ENCODE measurements around the gene ELF3.
"Not testable (repeated sequence)": the region's sequence is repeated elsewhere in the genome, so short reads cannot be mapped to it uniquely, and the experiment has no call there.

ELF3 gene

DNA sequence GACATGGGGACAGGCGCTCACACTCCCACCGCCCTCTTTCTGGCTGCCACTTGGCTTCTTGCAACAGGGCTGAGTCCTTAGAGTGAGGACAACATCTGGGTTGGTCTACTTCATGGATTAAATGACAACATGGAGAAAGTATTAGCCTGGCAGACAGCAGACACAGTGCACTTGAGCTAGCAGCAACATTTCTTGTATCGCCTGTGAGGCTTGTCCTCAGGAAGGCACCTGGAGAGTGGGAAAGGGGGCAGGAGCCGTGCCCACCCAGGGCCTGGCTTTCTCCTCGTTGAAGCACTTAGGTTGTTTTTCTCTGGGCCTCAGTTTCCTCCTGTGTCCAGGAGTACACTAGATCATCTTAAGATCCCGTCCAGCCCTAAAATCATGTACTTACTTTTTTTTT lies 3.7 kb downstream of the ELF3 start:
- H3K4me3 ChIP-seq (ENCODE audit: low read length): no peak overlapping the region
- peaks cover 4% of the 10 kb centered on the region for H3K27me3 ChIP-seq (ENCODE audit: insufficient read depth, low read length)
- H3K9me3 ChIP-seq (ENCODE audit: low read length): no peaks in the 10 kb centered on the region
- H3K36me3 ChIP-seq (ENCODE audit: insufficient read depth, low read length): no peaks in the 10 kb centered on the region
- peaks cover 9% of the 10 kb centered on the region for H3K4me1 ChIP-seq (ENCODE audit: insufficient read depth, low read length)
- no peak overlapping the region for H2AFZ ChIP-seq (ENCODE audit: low read depth, low read length)

- Histone ChIP-seq H2AFZ (ENCODE audit: low read depth, low read length) (no peak overlapping the region), H3K36me3 (ENCODE audit: insufficient read depth, low read length) (no peaks in the 10 kb centered on the region), H3K27me3 (ENCODE audit: insufficient read depth, low read length) (peaks cover 4% of the 10 kb centered on the region), H3K9me3 (ENCODE audit: low read length) (no peaks in the 10 kb centered on the region), H3K4me3 (ENCODE audit: low read length) (no peak overlapping the region), H3K4me1 (ENCODE audit: insufficient read depth, low read length) (peaks cover 4% of the 10 kb centered on the region)
These were observed 4.7 kb downstream of the ELF3 start for GRCh38 chr1:202014915-202015661.

- H2AFZ ChIP-seq (ENCODE audit: low read depth, low read length): no peak overlapping the region
- peaks cover 4% of the 10 kb centered on the region for H3K27me3 ChIP-seq (ENCODE audit: insufficient read depth, low read length)
- H3K36me3 ChIP-seq (ENCODE audit: insufficient read depth, low read length): no peaks in the 10 kb centered on the region
- no peaks in the 10 kb centered on the region for H3K4me1 ChIP-seq (ENCODE audit: insufficient read depth, low read length)
- no peak overlapping the region for H3K4me3 ChIP-seq (ENCODE audit: low read length)
- no peaks in the 10 kb centered on the region for H3K9me3 ChIP-seq (ENCODE audit: low read length)
These were observed 5.2 kb downstream of the ELF3 start for GRCh38 chr1:202015662-202015937.

DNA sequence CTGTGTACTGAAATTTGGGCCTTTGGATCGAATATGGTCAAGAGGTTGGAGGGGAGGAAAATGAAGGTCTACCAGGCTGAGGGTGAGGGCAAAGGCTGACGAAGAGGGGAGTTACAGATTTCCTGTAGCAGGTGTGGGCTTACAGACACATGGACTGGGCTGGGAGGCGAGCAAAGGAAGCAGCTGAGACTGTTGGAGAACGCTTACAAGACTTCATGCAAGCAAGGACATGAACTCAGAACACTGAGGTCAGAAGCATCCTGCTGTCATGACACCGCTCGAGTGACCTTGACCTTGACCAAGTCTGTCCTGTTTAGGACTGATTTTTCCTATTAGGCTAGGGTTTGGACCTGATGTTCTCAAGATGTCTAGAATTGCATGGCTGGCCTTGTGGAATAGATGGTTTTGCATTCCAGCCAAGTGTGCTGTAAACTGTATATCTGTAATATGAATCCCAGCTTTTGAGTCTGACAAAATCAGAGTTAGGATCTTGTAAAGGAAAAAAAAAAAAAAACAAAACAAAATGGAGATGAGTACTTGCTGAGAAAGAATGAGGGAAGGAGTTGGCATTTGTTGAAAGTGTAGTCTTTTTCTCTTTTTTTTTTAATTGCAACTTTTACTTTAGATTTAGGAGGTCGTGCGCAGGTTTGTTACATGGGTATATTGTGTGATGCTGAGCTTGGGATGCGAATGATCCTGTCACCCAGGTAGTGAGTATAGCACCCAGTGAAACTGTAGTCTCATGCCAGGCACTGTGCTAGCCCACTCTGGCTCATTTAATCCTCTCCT lies 5.8 kb downstream of the ELF3 start:
- no peak overlapping the region for H2AFZ ChIP-seq (ENCODE audit: low read depth, low read length)
- H3K4me1 ChIP-seq (ENCODE audit: insufficient read depth, low read length): no peaks in the 10 kb centered on the region
- H3K27me3 ChIP-seq (ENCODE audit: insufficient read depth, low read length): peaks cover 4% of the 10 kb centered on the region
- H3K4me3 ChIP-seq (ENCODE audit: low read length): no peak overlapping the region
- no peaks in the 10 kb centered on the region for H3K9me3 ChIP-seq (ENCODE audit: low read length)
- H3K36me3 ChIP-seq (ENCODE audit: insufficient read depth, low read length): no peaks in the 10 kb centered on the region

DNA sequence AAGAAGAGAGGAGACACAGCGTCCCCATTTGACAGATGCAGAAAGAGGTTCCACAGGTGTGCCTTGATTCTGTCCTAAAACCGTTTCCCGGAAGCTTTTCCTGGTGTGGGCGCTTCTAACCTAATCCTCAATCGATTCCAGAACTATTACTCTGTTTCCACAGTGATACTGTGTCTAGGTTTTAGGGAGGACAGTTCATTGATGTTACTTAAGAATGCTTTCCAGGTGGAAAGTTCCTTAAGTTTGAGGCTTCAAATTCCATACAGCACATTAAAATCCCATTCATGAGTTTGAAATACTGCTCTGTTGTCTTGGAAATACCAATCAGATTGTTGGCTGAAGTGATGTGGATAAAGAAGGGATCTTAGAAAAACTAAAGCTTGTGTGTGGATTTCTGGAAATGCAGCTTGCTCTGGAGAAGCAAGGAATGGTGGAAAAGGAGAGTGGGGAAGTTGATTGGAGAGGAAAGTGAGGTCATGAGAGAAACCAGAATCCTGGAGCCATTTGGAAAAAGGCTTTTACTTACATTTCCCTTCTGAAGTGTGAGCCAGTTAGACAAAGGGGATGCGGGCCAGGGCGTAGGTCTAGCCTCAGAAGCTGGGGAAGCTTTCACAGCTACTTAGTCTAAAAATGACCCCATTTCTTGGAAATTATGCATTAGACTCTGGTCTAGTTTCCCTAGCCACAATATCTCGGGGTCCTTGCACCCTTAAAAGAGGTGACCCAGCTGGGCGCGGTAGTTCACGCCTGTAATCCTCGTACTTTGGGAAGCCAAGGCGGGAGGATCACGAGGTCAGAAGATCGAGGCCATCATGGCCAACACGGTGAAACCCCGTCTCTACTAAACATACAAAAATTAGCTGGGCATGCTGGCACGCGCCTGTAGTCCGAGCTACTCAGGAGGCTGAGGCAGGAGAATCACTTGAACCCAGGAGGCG lies 6.7 kb downstream of the ELF3 start:
- Histone ChIP-seq H3K9me3 (ENCODE audit: low read length) (no peaks in the 10 kb centered on the region), H3K4me3 (ENCODE audit: low read length) (no peak overlapping the region), H3K4me1 (ENCODE audit: insufficient read depth, low read length) (no peaks in the 10 kb centered on the region), H3K36me3 (ENCODE audit: insufficient read depth, low read length) (no peaks in the 10 kb centered on the region), H3K27me3 (ENCODE audit: insufficient read depth, low read length) (peaks cover under 1% of the 10 kb centered on the region), H2AFZ (ENCODE audit: low read depth, low read length) (no peak overlapping the region)

- Histone ChIP-seq H3K27me3 (ENCODE audit: insufficient read depth, low read length) (no peaks in the 10 kb centered on the region), H3K4me3 (ENCODE audit: low read length) (no peak overlapping the region), H3K4me1 (ENCODE audit: insufficient read depth, low read length) (no peaks in the 10 kb centered on the region), H2AFZ (ENCODE audit: low read depth, low read length) (no peak overlapping the region), H3K9me3 (ENCODE audit: low read length) (no peaks in the 10 kb centered on the region), H3K36me3 (ENCODE audit: insufficient read depth, low read length) (no peaks in the 10 kb centered on the region)
These were observed 7.5 kb downstream of the ELF3 start for GRCh38 chr1:202017749-202018467.

DNA sequence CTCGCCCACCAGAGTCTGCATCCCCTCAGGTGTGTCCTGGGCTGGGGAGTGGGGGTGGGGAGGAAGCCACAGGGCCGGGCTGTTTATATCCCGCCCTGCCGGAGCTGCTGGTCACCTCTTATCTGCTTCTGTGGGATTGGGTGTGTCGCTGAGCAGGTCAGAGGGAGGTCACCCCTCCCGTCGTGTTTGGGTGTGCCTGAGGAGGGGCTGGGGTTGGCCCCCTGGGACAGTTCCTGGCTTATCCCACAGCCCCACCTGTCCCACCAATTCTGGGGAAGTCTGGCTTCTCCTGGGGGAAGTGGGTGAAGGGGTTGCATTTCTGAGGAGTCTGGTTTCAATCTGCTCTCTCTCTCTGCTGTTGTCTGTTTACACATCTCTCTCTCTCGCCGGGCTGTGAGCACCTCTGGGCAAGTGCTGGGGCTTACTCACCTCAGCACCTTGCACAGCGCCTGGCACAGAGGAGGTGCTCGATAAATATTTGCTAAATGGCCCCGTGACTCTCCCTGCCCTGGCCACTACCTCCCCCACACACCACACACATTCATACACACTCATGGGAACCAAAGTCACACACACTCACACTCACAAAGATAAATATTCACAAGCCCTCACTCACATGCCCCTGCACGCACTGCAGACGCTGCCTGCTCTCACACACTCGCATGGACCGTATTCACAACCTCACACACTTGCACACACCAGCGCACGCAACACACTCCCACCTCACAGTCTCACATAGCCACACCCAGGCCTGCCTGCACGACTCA lies 8.3 kb downstream of the ELF3 start:
- Histone ChIP-seq H3K4me1 (ENCODE audit: insufficient read depth, low read length) (no peaks in the 10 kb centered on the region), H3K9me3 (ENCODE audit: low read length) (no peaks in the 10 kb centered on the region), H3K27me3 (ENCODE audit: insufficient read depth, low read length) (no peaks in the 10 kb centered on the region), H3K36me3 (ENCODE audit: insufficient read depth, low read length) (no peaks in the 10 kb centered on the region), H2AFZ (ENCODE audit: low read depth, low read length) (no peak overlapping the region), H3K4me3 (ENCODE audit: low read length) (no peak overlapping the region)

DNA sequence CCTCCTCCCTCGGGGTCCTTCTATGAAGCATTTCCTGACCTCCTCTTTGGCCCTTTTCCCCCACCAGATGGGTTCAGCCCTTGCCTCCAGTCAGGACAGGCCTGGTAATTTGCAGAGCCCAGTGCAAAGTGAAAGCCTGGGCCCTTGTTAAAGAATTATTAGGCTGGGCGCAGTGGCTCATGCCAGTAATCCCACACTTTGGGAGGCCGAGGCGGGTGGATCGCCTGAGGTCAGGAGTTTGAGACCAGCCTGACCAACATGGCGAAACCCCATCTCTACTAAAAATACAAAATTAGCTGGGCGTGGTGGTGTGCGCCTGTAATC lies 8.8 kb downstream of the ELF3 start:
- not testable (repeated sequence) for H2AFZ ChIP-seq (ENCODE audit: low read depth, low read length); H3K4me1 ChIP-seq (ENCODE audit: insufficient read depth, low read length); H3K4me3 ChIP-seq (ENCODE audit: low read length)

GRCh38 chr1:202023001-202023433 lies 12.6 kb downstream of the ELF3 start:
- H3K36me3 ChIP-seq (ENCODE audit: insufficient read depth, low read length): no peaks in the 10 kb centered on the region
- H3K4me3 ChIP-seq (ENCODE audit: low read length): no peak overlapping the region
- H3K4me1 ChIP-seq (ENCODE audit: insufficient read depth, low read length): no peaks in the 10 kb centered on the region
- H3K9me3 ChIP-seq (ENCODE audit: low read length): no peaks in the 10 kb centered on the region
- no peak overlapping the region for H2AFZ ChIP-seq (ENCODE audit: low read depth, low read length)
- H3K27me3 ChIP-seq (ENCODE audit: insufficient read depth, low read length): no peaks in the 10 kb centered on the region

More for the DNA sequence above, 8.8 kb downstream of the ELF3 start:
- not testable (repeated sequence) for H3K9me3 ChIP-seq (ENCODE audit: low read length); H3K36me3 ChIP-seq (ENCODE audit: insufficient read depth, low read length); H3K27me3 ChIP-seq (ENCODE audit: insufficient read depth, low read length)

DNA sequence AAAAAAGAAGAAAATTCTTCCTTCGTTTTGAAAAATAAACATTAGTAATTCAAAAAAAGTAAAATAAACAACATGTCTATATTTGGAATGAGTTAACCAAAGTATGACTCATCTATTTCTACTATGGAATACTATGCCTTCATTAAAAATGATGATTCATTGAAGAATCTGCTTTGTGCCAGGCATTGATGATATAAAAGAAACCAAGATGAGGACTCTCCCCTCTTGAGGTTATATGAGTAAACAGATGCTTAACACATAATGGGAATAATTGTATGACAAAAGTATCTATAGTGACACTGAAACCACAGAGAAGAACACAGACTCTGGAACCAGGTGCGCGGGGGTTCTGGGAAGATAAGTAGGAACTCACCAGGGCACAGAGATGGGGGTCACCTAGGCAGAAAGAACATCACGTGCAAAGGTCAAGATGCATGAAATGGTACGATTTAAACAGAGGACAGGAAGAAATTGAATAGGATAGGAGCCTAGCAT lies 18.8 kb downstream of the ELF3 start:
- no peak overlapping the region for H3K4me3 ChIP-seq (ENCODE audit: low read length)
- H3K9me3 ChIP-seq (ENCODE audit: low read length): no peaks in the 10 kb centered on the region
- H3K36me3 ChIP-seq (ENCODE audit: insufficient read depth, low read length): no peaks in the 10 kb centered on the region
- H2AFZ ChIP-seq (ENCODE audit: low read depth, low read length): no peak overlapping the region
- no peaks in the 10 kb centered on the region for H3K4me1 ChIP-seq (ENCODE audit: insufficient read depth, low read length)
- H3K27me3 ChIP-seq (ENCODE audit: insufficient read depth, low read length): peaks cover 2% of the 10 kb centered on the region

- no peaks in the 10 kb centered on the region for H3K9me3 ChIP-seq (ENCODE audit: low read length)
- peaks cover 2% of the 10 kb centered on the region for H3K27me3 ChIP-seq (ENCODE audit: insufficient read depth, low read length)
- no peaks in the 10 kb centered on the region for H3K36me3 ChIP-seq (ENCODE audit: insufficient read depth, low read length)
- no peak overlapping the region for H3K4me3 ChIP-seq (ENCODE audit: low read length)
- no peak overlapping the region for H2AFZ ChIP-seq (ENCODE audit: low read depth, low read length)
- H3K4me1 ChIP-seq (ENCODE audit: insufficient read depth, low read length): no peaks in the 10 kb centered on the region
These were observed 19.3 kb downstream of the ELF3 start for GRCh38 chr1:202029727-202030126.

- no peaks in the 10 kb centered on the region for H3K36me3 ChIP-seq (ENCODE audit: insufficient read depth, low read length)
- H3K4me1 ChIP-seq (ENCODE audit: insufficient read depth, low read length): no peaks in the 10 kb centered on the region
- no peaks in the 10 kb centered on the region for H3K9me3 ChIP-seq (ENCODE audit: low read length)
- H3K27me3 ChIP-seq (ENCODE audit: insufficient read depth, low read length): peaks cover 2% of the 10 kb centered on the region
- no peak overlapping the region for H3K4me3 ChIP-seq (ENCODE audit: low read length)
- H2AFZ ChIP-seq (ENCODE audit: low read depth, low read length): no peak overlapping the region
These were observed 21.4 kb downstream of the ELF3 start for GRCh38 chr1:202031796-202032195.
